ENCODE results near the gene DGCR2.

GRCh38 chr22:19075404-19075803 is 46.8 kb downstream of the DGCR2 start:
- TF ChIP-seq, protein P1, sequence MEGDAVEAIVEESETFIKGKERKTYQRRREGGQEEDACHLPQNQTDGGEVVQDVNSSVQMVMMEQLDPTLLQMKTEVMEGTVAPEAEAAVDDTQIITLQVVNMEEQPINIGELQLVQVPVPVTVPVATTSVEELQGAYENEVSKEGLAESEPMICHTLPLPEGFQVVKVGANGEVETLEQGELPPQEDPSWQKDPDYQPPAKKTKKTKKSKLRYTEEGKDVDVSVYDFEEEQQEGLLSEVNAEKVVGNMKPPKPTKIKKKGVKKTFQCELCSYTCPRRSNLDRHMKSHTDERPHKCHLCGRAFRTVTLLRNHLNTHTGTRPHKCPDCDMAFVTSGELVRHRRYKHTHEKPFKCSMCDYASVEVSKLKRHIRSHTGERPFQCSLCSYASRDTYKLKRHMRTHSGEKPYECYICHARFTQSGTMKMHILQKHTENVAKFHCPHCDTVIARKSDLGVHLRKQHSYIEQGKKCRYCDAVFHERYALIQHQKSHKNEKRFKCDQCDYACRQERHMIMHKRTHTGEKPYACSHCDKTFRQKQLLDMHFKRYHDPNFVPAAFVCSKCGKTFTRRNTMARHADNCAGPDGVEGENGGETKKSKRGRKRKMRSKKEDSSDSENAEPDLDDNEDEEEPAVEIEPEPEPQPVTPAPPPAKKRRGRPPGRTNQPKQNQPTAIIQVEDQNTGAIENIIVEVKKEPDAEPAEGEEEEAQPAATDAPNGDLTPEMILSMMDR (IDR thresholded peaks at IDR 0.05) = no peak
- TF ChIP-seq POLR2A (IDR thresholded peaks at IDR 0.05) = no peak

All from esophagus squamous epithelium (tissue), 4 donors.